ENCODE results near the gene ZBTB20.

- no peak for TF ChIP-seq CTCF (IDR thresholded peaks at IDR 0.05; ENCODE audit: borderline replicate concordance, extremely low read depth, low read length, poor library complexity, severe bottlenecking)
- TF ChIP-seq EZH2 (IDR thresholded peaks at IDR 0.05; ENCODE audit: borderline replicate concordance, low read depth, low read length, severe bottlenecking) = no peak
Observed at GRCh38 chr3:114481113-114481512, 666.0 kb downstream of the ZBTB20 start.

Data from DND-41 (cell line).